Measurements from ENCODE around the gene NKD2. TPM values are rescaled to one million over a fixed set of nuclear protein-coding genes. Genes with fewer than 3 reads are reported as not detected.
"Not testable (repeated sequence)": the region's sequence is repeated elsewhere in the genome, so short reads cannot be mapped to it uniquely, and the experiment has no call there.

Gene NKD2
- total RNA-seq, 2 experiments from 2014 or later: 0.17 to 0.30 TPM

- Histone ChIP-seq H3K9me3 (ENCODE audit: control insufficient read depth in 1 of 2, insufficient read depth in 1 of 2, low read length in 2 of 2) (no peaks in the 10 kb centered on the region), H3K36me3 (ENCODE audit: insufficient read depth, low read length) (peaks cover 81% of the 10 kb centered on the region), H3K4me1 (ENCODE audit: insufficient read depth, low read length) (no peaks in the 10 kb centered on the region), H3K27me3 (ENCODE audit: control insufficient read depth in 1 of 2, insufficient read depth in 2 of 2, low read length in 2 of 2) (no peaks in the 10 kb centered on the region), H3K27ac (ENCODE audit: low read depth in 1 of 2, low read length in 2 of 2) (no peak overlapping the region), H3K4me3 (ENCODE audit: low read length) (no peak overlapping the region)
- ChIA-PET POLR2A (no interaction called here), CTCF (no interaction called here)
- Mint-ChIP-seq H3K4me1 (ENCODE audit: low read depth) (no peaks in the 10 kb centered on the region), H3K4me3 (no peak overlapping the region), H3K9me3 (no peaks in the 10 kb centered on the region), H3K27ac (no peak overlapping the region), H3K36me3 (ENCODE audit: low read depth) (peaks cover 28% of the 10 kb centered on the region), H3K27me3 (no peaks in the 10 kb centered on the region)
- DNase-seq (no peak), ATAC-seq (ENCODE audit: poor library complexity) (no peak)
- intact Hi-C loops (cut with DNase I, micrococcal nuclease): no loop called here
- no peak for TF ChIP-seq CTCF (IDR thresholded peaks at IDR 0.05)
Measured at GRCh38 chr5:1060535-1060981, 52.0 kb downstream of the NKD2 start.

GRCh38 chr5:1061292-1061691 is 52.7 kb downstream of the NKD2 start:
- ATAC-seq (ENCODE audit: poor library complexity); H3K4me3 ChIP-seq (ENCODE audit: low read length); H3K4me3 Mint-ChIP-seq; H3K27me3 Mint-ChIP-seq; H3K27ac ChIP-seq (ENCODE audit: low read depth in 1 of 2, low read length in 2 of 2); intact Hi-C loops (cut with DNase I, micrococcal nuclease); H3K27ac Mint-ChIP-seq; CTCF ChIA-PET; H3K9me3 ChIP-seq (ENCODE audit: control insufficient read depth in 1 of 2, insufficient read depth in 1 of 2, low read length in 2 of 2); H3K4me1 Mint-ChIP-seq (ENCODE audit: low read depth); DNase-seq; H3K4me1 ChIP-seq (ENCODE audit: insufficient read depth, low read length); H3K9me3 Mint-ChIP-seq; POLR2A ChIA-PET; H3K27me3 ChIP-seq (ENCODE audit: control insufficient read depth in 1 of 2, insufficient read depth in 2 of 2, low read length in 2 of 2): not testable (repeated sequence)
- H3K36me3 ChIP-seq (ENCODE audit: insufficient read depth, low read length): peaks cover 81% of the 10 kb centered on the region
- H3K36me3 Mint-ChIP-seq (ENCODE audit: low read depth): peaks cover 28% of the 10 kb centered on the region

- Mint-ChIP-seq H3K4me1 (ENCODE audit: low read depth) (no peaks in the 10 kb centered on the region), H3K27me3 (no peaks in the 10 kb centered on the region), H3K9me3 (no peaks in the 10 kb centered on the region), H3K4me3 (no peak overlapping the region), H3K27ac (no peak overlapping the region), H3K36me3 (ENCODE audit: low read depth) (peaks cover 31% of the 10 kb centered on the region)
- ChIA-PET POLR2A (no interaction called here), CTCF (no interaction called here)
- Histone ChIP-seq H3K4me1 (ENCODE audit: insufficient read depth, low read length) (no peaks in the 10 kb centered on the region), H3K27me3 (ENCODE audit: control insufficient read depth in 1 of 2, insufficient read depth in 2 of 2, low read length in 2 of 2) (no peaks in the 10 kb centered on the region), H3K9me3 (ENCODE audit: control insufficient read depth in 1 of 2, insufficient read depth in 1 of 2, low read length in 2 of 2) (no peaks in the 10 kb centered on the region), H3K36me3 (ENCODE audit: insufficient read depth, low read length) (peaks cover 79% of the 10 kb centered on the region), H3K4me3 (ENCODE audit: low read length) (no peak overlapping the region), H3K27ac (ENCODE audit: low read depth in 1 of 2, low read length in 2 of 2) (no peak overlapping the region)
- intact Hi-C loops (cut with DNase I, micrococcal nuclease): no loop called here
- no peak for TF ChIP-seq CTCF (IDR thresholded peaks at IDR 0.05)
- no peak for ATAC-seq (ENCODE audit: poor library complexity)
- DNase-seq: no peak
Measured at GRCh38 chr5:1061916-1062315, 53.3 kb downstream of the NKD2 start.

GRCh38 chr5:1062761-1063568 is 54.4 kb downstream of the NKD2 start:
- CTCF ChIA-PET: no interaction called here
- H3K36me3 ChIP-seq (ENCODE audit: insufficient read depth, low read length): peaks cover 80% of the 10 kb centered on the region
- H3K27ac ChIP-seq (ENCODE audit: low read depth in 1 of 2, low read length in 2 of 2): no peak overlapping the region
- POLR2A ChIA-PET: no interaction called here
- TF ChIP-seq CTCF (IDR thresholded peaks at IDR 0.05): no peak
- no peaks in the 10 kb centered on the region for H3K4me1 ChIP-seq (ENCODE audit: insufficient read depth, low read length)
- H3K4me3 ChIP-seq (ENCODE audit: low read length): no peak overlapping the region
- ATAC-seq (ENCODE audit: poor library complexity): no peak
- intact Hi-C loops (cut with DNase I, micrococcal nuclease): no loop called here
- H3K9me3 Mint-ChIP-seq: no peaks in the 10 kb centered on the region
- no peaks in the 10 kb centered on the region for H3K27me3 ChIP-seq (ENCODE audit: control insufficient read depth in 1 of 2, insufficient read depth in 2 of 2, low read length in 2 of 2)
- no peaks in the 10 kb centered on the region for H3K27me3 Mint-ChIP-seq
- no peak overlapping the region for H3K4me3 Mint-ChIP-seq
- H3K9me3 ChIP-seq (ENCODE audit: control insufficient read depth in 1 of 2, insufficient read depth in 1 of 2, low read length in 2 of 2): no peaks in the 10 kb centered on the region
- peaks cover 32% of the 10 kb centered on the region for H3K36me3 Mint-ChIP-seq (ENCODE audit: low read depth)
- no peak for DNase-seq
- no peaks in the 10 kb centered on the region for H3K4me1 Mint-ChIP-seq (ENCODE audit: low read depth)
- no peak overlapping the region for H3K27ac Mint-ChIP-seq

Data from CD4-positive, alpha-beta T cell (primary cell).